GM21717 (cell line): Measurements from ENCODE around the gene CCT6B.
A peak's percentile ranks its signal among the peaks of the same experiment; 100 is the strongest.
"Not testable (repeated sequence)": the region's sequence is repeated elsewhere in the genome, so short reads cannot be mapped to it uniquely, and the experiment has no call there.

Experiments used
- ATAC-seq: cut with Tn5 transposase; IDR thresholded peaks from one replicate; pipeline ENCODE4 v1.9.1; 2021; ENCODE audit warnings: mild to moderate bottlenecking, moderate library complexity; ENCODE audit not compliant: unreplicated experiment

CCT6B gene

DNA sequence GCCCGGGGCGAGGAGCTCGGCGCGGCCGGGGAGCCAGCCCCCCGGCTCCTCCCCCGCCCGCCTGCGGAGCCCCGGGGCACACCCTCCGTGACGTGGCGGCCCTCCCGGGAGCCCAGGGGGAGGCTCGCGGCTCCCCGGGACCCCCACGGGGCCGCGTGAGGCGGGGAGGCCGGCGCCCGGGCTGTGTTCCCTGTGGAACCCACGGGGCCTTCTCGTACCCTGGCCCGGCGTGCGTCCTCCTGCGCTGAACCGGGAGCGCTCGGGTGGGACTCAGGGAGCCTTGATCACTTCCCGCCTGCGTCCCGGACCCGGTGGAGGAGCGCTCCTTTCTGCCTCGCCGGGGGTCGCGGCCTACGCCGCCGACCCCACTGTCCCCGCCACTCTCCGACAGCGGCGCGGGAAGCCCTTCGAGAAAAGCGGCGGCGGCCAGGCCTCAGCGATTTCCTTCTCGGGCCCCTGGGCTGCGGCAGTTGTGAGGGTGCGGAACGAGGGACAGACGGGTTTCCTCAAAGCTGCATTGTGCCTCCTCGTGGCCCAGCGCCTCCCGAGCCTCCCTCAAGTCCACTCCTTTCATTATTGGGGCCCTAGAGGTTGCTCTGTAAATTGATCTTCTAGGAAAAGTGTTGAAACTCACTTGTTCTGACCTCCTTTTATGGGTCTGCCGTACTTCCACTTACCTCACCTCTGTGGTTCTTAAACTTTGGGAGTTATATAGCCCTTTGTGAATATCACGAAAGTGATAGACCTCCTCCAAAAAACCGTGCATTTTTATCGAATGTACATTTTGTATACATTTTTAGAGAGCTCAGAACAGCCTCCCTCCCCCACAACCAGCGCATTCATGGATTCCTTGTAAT is 19.6 kb upstream of the CCT6B start:
- peak; percentile 73 for ATAC-seq

DNA sequence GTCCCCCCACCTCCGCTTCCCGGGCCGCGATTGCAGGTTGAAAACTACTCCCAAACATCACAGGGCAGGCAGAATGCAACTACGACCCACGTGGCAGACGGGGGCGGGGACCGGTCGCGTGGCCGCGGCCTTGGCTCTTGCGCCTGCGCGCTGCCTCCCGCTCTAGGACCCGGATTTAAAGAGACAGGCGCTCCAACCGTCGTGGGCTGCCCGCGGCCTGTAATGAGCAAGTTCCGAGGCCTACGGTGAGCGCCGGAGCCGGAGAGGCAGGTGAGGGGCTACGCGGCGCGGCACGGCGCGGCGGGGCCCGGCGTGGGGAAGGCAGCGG is 19.1 kb upstream of the CCT6B start, which contains the start of gene LIG3:
LIG3 (plus strand) TSS at position 160 of the 328 bp plus-strand sequence. CDS start 2,494 bp downstream, outside the sequence.
- ATAC-seq, result peak; percentile 61

DNA sequence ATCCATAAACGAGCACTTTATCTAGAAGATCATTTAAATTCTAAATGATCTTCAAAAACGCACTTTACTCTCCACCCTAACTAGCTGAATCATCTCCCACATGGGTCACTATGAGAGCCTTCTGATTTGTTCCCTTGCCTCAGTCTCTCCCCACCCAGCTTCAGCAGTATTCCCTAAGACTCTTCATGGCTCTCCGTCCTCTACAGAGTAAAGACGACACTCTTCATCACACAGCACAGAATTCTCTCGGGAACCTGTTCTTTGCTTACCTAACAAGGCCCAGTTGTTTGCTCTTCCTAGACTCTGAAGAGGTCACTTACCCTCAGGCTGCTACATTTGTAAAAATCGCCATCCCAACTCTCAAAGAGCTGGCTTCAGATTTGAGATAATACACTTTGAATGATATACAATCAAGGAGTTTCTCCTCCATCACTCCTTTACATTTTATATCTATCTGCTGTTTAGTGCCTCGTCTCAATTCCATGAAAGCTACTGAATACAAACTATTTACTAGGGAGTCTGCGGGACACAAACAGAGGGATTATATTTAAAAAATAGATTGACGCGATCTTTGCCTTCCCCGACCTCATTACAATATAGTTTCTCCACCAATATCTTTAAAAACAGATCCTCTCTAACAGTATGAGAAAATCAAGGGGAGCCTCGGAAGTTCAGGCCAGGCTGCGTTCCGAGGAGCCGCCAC is 18.5 kb upstream of the CCT6B start:
- no peak for ATAC-seq

DNA sequence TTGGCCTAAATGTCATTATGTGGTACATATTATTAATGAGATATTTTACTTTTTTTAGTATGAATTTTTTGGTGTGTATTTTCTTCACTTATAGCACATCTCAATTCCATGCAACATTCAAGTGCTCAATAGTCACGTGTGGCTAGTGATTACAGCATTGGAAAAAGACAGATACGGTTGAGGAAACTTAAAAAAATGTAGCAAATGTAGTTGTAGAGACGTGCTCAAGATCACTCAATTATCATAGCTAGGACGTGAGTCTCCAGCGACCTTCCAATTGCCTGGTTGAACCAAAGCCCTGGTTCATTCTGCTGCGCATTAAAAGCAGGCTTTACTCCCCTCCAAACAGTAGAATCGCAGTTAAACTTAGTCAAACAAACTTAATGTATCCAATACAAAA is 17.9 kb upstream of the CCT6B start:
- ATAC-seq, result no peak

DNA sequence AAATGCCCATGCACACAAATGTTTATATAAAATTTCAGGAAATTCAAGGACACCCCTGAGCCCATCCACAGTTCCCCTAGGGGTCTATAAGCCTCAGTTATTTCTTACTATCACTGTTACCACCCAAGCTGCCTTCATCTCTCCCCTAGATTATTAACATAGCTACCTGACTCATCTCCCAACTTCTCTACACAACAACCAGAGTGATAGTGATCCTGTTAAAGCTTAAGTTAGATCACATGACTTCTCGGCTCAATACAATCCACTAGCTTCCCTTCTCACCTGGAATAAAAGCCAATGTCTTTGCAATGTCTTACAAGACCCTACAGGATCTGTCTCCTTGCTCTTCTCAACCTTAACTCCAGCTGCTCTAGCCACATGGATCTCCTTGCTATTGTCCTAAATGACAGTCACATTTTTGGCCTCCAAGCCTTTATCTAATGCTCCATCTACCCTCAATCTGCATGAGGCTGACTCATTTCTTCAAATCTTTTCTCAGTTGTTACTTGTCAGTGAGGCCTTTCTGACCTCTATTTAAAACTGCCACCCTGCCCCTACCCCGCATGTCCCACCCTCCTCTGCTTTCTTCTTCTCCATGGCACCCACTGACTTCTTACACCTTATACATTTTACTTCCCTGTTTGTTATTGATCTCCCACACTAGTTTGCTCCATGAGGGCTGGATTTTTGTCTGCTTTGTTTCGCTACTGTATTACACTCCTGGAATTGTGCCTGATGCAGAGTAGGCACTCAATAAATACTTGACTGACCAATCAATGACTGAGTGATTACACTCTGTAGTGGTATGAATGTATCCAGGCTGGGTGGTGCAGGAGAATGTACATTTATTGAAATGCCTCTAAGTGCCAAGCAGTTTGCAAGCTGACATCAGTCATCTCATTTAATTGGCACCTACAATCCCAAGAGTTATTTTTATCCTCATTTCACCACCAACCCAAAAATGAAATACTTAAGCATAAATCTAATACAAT is 13.8 kb upstream of the CCT6B start:
- ATAC-seq, result no peak

DNA sequence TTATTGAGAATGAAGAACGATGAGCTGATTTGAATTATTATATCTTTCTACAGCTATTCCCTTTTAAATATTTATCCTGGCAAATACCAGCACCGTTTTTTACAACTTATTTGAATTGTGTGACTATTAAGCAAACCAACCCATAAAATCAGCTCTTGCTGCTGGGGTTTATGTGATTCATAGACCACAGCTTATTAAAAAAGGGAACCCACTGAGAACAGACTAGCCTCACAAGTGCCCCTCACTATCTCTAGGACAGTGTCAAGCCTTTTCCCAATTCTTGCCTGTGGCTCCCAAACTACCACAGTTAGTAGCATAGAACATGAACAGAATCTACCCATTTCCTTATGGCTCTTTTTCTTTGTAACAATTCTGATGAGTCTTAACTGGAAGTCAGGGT is 12.9 kb upstream of the CCT6B start:
- no peak for ATAC-seq

DNA sequence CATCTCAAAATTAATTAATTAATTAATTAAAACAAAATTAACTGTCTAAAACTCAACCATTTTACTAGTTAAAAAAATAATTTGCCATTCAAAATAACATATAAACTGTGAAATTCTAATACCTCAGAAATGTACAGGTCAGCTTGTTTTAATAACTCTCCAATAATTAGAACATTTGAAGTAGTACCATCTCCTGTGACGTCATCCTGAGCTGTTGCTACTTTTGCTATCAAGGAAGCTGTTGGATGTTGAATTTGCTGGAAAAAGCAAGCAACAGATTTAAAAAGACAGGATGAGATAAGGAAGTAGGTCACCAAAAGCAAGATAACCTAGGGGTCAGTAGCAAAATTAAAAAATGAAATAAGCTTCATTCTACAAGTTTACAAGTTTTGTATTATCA is 2.8 kb downstream of the CCT6B start:
- ATAC-seq, result no peak

DNA sequence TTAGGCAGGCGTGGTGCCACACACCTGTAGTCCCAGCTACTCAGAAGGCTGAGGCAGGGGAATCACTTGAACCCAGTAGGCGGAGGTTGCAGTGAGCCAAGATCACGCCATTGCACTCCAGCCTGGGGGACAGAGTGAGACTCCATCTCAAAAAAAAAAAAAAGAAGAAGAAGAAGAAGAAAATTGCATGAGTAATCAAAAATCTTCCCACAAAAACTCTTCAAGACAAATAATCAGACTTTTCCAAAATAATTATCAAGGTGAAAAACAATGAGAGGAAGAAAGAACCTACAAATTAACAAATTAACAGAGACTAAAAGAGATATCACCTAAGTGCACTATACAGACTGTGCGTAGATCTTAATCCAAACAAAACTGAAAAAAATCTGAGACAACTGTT is 10.5 kb downstream of the CCT6B start:
- not testable (repeated sequence) for ATAC-seq

DNA sequence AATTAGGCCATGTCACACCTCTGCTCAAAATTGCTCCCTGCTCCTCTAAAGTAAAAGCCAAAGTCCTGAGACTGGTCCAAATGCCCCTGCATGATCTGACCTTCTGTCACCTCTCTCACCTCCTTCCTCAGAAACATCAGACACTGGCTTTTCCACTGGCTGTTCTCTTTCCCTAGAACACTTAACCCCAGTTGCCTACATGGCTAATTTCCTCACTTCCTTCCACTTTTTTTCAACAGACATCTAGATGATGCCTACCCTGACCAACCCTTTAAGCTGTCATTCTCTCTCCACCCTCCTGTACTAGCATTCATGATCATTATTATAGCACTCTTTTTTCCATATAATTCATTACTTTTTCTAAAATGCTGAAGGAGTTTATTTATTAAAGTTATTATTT is 31.0 kb downstream of the CCT6B start:
- no peak for ATAC-seq

DNA sequence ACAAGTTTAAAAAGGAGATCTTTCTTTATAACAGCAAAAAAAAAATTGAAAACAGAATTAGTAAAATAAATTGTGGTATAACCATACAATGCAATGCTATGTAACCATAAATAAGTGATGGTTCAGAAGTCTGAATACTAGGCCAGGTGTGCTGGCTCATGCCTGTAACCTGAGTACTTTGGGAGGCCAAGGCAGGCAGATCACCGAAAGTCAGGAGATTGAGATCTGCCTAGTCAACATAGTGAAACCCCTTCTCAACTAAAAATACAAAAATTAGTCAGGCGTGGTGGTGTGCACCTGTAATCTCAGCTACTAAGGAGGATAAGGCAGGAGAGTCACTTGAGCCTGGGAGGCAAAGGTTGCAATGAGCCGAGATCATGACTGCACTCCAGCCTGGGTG is 34.6 kb downstream of the CCT6B start:
- ATAC-seq, result no peak

DNA sequence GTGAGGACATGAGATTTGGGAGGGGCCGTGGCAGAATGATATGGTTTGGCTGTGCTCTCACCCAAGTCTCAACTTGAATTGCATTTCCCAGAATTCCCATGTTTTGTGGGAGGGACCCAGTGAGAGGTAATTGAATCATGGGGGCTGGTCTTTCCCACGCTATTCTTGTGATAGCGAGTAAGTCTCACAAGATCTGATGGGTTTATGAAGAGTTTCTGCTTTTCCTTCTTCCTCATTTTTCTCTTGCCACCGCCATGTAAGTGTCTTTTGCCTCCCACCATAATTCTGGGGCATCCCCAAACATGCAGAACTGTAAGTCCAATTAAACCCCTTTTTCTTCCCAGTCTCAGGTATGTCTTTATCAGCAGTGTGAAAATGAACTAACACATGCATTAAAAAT is 40.6 kb downstream of the CCT6B start:
- ATAC-seq, result no peak

DNA sequence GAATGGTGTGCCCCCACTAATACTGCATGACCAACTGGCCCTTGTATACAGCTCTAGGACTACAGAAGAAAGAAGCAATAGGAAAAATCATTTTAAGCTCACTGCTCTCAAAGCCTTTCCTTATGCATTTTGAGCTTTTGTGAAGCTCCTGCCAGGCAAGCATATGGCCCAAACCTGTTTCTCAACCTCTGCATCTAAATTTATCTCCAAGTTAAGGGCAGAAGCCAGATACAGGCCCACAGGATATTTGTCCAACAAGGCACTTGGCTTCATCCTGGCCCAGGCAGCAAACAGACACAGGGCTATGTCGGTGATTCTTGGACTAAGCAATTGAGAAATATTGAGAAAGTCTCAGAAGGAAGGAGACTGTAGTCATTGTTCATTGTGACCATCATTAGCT is 43.9 kb downstream of the CCT6B start:
- ATAC-seq, result no peak

DNA sequence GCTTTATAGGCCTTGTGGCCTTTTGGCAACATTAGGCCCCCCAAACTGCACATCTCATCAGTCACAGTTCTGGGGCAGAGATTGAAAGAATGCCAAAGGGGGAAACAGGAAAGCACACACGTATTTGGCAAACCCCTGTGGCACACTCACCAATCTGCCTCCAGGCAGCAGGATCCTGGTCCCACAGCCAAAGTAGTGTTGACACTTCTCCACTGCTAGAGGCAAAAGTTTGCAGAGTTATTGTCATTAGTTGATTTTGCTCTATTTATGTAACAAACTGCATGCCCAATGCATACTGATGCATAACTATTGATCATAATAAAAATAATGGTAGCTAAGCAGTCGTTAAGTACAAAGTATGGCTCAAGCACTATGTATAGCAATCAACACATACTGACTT is 45.1 kb downstream of the CCT6B start:
- ATAC-seq, result no peak

DNA sequence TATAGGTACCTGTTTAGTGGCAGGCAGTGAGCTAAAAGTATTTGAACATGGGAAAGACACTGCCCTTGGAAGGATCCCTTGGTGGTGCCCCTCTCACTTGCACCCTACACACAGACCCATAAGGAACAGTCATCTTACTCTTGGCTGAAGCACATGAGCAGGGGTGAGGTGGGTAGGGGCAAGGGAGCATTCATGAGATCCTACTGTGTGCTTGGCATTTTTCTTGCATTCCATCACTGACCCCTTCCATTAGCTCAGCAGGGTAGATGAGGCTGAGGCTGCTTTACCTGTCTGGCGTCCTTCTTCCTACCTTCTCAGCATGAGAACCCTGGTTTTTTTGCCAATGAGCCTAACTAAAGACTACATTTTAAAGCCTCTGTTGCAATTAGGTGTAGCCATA is 48.3 kb downstream of the CCT6B start:
- no peak for ATAC-seq

DNA sequence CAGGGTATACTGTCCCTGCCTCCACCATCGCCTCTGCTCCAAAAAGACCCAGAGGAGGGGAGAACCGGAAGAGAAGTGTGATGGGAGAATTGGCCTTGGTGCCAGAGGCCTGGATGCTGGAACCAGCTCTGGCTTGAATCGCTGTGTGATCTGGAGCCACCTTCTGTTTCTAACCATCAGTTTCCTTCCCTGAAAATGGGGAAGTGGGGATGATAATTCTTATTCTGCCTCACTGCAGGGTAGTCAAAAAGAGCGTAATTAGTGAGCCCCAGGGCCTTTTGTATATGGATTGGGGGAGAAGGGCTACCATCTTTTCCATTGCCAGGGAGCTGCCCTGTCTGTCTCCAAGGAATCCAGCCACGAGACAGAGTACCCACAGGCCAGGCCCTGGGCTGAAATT is 52.2 kb downstream of the CCT6B start:
- ATAC-seq, result no peak

DNA sequence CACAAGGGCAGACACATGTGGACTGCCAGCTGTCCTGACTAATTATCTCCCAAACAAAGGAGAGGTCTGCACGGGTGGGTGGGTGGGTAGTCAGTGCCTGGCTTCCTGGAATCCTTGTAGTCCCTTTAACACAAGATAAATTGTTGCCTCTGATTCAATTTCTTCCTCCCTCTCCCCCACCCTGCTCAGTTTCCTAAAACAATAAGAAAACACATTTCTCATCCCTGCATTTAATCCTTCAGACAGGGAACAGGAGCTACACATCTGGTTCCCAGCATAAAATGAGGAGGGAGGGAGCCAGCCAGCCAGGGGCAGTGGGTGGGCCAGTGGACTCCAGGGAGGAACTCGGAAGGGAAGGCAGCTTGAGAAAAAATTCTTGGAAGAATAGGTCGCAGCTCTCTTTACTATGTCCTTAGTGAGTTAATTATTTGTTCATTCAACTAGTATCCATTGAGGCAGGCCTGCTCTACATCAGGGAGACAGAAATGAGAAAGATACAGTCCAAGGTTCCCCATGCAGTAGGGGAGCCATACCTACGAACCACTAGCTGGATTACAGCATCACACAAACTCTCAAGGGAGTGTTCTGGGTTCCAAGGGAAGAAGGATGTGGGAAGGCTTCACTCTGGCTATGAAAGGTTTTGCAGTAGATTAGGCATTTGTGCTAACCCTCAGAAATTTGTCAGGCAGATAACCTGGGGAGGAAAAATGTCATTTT is 58.3 kb downstream of the CCT6B start:
- ATAC-seq, result no peak

DNA sequence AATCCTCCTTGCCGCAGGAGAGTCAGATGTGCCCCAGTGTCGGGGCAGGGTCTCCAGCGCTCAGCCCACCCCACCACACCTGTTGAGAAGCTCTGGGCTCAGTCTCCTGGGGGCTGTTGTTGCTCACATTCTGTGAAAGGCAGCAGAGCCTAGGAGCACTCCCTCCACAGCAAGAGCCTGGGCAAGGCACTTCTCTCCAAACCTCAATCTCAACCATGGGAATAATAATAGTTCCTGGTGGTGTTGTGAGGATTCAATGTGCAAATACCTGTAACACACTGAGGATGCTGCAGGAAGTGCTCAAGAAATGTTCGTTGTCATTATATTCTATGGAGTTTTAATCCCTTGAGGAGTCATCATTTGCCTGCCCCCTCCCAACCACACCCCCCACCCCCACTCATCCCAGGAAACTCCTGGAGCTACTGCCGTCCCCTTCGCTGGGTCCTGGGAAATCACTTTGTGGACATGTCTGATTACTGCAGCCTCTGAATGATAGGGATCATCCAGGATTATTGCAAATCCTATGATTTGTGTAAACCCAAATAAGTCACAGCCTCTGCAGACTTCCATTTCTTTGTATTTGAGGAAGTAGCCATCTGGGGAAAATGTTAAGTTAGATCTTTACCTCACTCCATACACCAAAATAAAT is 61.5 kb downstream of the CCT6B start:
- no peak for ATAC-seq

DNA sequence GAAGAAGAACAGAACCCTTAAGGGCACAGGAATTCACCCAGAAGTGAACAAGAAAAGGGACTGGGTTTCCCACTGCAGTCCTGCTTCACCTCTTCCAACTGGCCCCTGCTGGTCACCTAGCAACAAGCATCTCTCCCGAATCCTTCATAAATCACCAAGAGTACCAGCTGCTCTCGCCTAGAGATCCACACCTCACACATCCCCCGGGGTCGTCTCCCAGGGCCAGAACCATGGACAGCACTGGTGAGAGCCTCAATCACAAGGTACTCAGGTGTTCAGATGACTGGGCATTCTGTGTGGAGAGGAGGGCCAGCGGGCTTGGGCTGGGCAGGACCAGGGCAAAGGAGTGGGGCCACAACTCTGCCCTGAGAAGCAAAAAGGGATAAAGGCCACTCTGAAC is 65.9 kb downstream of the CCT6B start:
- ATAC-seq, result no peak

DNA sequence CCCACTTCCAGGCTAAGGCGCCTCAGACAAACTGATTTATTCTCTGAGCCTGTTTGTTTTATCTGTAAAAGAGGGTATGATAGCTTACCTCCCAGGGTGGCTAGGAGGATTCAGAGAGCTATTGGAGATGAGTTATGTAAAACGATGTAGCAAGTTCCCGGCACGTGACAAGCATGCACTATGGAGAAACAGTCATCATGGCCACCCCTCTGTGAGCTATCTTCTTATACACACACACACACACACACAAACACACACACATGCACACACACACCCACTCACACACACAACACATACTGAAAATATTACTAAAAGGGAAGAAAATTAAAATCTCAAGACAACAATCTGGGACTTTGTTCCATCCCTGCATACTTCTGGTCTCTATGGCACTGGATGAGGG is 66.3 kb downstream of the CCT6B start:
- no peak for ATAC-seq
